ENCODE results near the gene SNX1.
"Not testable (repeated sequence)": the region's sequence is repeated elsewhere in the genome, so short reads cannot be mapped to it uniquely, and the experiment has no call there.

Gene SNX1

DNA sequence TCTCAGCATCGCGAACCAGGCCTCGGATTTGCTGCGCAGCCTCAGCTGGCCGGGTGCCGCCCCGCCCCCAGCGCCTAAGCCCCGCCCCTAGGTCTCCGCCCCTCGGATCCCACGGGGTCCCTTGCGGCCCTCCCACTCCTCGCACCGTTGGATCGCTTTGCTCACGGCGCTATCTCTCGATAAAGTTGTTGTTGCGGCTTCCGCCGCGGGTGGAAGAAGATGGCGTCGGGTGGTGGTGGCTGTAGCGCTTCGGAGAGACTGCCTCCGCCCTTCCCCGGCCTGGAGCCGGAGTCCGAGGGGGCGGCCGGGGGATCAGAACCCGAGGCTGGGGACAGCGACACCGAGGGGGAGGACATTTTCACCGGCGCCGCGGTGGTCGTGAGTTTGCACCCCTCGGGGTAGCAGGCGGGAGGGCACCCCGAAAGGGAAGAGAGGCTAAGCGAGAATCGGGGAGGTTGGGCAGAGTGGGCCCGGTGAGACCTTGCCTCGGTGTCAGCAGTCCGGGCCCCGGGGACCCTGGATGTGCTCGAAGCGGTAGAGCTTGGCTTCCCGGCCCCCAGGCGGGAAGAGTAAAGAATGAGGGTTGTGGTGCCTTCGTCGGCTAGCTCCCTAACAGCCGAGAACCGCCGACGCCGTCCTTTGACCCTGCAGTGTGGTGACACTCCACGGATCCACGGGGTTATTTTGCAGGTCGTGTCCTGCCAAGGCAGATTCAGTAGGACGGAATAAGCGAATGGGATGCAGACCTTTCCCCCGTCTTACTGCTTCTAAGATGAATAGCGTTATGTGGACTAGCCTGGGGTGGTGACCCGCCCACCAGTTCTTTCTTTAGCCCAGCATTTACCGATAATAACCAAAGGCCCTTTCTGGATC lies at the start of gene SNX1:
SNX1 (plus strand) TSS at position 188 of the 873 bp plus-strand sequence; CDS start at position 220, 32 bp downstream.
- DNase-seq (ENCODE audit: low read depth in 2 of 2), result peak; percentile 96 to 98

- DNase-seq (ENCODE audit: low read depth in 2 of 2), result peak; percentile 43 to 60
These were observed 49.2 kb upstream of the SNX1 start, which contains the start of gene DAPK2 for GRCh38 chr15:64046421-64047153. TSS of gene DAPK2 (minus strand) at chr15:64046485. CDS start at chr15:64040261, 6,224 bp downstream.

GRCh38 chr15:64048781-64049460 lies 46.9 kb upstream of the SNX1 start:
- DNase-seq (ENCODE audit: low read depth in 2 of 2), result no peak

GRCh38 chr15:64050281-64051092 lies 45.3 kb upstream of the SNX1 start:
- DNase-seq (ENCODE audit: low read depth in 2 of 2), result no peak

GRCh38 chr15:64051093-64051402 lies 44.7 kb upstream of the SNX1 start:
- DNase-seq (ENCODE audit: low read depth in 2 of 2), result no peak

DNA sequence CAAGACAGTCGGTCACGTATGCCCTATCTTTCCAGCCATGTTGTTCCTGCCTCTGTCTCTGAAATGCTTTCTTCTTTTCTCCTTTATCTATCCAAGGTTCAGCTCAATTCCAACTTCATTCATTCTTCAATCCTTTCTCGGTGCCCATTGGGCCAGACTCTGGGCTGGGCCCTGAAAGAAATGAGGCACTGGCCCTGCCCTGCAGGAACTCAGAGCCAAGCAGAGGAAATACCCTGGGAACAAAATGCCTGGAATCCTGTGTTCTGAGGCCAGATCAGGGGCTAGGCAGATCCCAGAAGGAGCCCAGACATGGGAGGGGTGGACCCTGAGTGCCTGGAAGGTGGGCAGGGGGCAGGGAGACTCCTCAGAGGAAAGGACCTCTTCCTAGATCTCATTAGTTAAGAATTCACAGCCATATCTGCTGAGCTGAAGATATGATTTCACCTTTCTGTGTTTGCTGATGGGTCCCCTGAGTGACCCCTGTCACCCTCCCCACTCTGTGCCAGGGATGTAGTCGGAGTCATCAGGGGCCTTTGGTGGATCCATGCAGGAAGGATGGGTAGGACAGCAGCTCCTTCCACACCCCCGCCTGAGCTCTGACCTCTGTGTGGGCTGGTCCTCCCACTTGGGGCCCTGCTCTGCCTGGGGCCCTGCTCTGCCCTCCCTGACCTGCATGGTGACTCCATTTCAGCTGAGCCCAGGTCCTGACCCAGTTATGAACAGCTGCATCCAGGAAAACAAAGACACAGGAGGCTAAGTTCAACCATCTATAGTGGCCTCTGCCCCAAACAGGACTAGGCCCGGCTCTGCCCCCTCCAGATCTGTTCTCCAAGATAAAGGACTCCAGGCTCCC lies 44.1 kb upstream of the SNX1 start:
- no peak for DNase-seq (ENCODE audit: low read depth in 2 of 2)

DNA sequence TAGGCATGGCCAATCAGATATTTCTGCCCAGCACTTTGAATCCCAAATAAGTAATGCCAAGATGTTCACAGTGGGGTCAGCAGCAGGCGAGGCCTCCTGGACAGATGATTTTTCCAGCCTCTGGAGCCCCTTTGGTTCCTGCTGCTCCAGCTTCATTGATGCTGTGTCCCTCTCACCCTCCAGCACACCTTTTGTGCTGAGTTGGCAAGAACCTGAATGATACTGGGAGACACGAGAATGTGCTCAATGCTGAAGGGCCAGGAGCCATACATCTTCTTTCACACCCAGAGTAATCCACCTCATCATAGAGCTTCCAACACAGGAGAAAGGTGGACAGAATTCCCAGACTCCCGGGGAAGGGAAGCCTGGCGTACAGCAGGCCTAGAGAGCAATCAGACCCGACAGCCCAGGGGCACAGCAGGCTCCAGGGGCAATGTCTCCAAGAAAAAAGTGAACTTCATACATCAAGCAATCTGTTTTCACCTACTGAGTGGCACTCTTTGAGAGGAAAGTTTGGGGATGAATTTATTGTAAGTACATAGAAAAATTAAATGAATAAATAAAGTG lies 42.8 kb upstream of the SNX1 start:
- no peak for DNase-seq (ENCODE audit: low read depth in 2 of 2)

- DNase-seq (ENCODE audit: low read depth in 2 of 2), result not testable (repeated sequence)
These were observed 42.1 kb upstream of the SNX1 start for GRCh38 chr15:64053674-64054073.

DNA sequence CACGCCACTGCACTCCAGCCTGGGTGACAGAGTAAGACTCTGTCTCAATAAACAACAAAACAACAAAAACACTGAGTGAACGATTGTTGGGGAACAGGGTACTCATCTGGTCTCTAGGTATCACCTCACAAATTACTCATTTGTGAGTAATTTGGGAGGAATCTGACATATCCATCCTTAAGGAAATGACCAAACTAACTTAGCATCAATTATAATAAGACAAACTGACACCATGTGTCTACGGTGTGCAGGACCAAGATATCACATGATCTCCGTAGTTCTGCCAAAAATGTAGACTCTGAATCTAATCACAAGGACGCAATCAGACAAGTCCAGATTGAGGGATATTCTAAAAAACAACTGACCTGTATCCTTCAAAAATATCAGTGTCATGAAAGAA lies 37.5 kb upstream of the SNX1 start:
- DNase-seq (ENCODE audit: low read depth in 2 of 2), result no peak

DNA sequence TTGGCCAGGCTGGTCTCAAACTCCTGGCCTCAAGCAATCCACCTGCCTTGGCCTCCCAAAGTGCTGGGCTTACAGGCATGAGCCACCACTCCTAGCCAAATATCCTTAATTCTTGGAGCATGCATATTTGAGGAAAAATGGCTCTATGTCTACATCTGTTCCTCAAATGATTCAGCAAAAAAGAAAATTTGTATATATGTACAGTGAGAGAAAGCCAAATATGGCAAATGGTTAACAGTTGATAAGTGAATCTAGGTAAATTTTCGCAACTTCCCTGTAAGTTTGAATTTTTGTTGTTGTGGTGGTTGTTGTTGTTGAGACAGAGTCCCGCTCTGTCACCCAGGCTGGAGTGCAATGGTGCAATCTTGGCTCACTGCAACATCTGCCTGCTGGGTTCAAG lies 36.7 kb upstream of the SNX1 start:
- DNase-seq (ENCODE audit: low read depth in 2 of 2), result not testable (repeated sequence)

DNA sequence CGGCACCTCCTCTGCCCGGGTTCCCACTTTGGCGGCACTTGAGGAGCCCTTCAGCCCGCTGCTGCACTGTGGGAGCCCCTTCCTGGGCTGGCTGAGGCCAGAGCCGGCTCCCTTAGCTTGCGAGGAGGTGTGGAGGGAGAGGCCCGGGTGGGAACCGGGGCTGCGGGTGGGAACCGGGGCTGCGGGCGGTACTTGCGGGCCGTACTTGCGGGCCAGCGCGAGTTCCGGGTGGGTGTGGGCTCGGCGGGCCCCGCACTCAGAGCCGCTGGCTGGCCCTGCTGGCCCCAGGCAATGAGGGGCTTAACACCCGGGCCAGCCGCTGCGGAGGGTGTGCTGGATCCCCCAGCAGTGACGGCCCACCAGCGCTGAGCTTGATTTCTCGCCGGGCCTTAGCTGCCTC lies 35.1 kb upstream of the SNX1 start:
- no peak for DNase-seq (ENCODE audit: low read depth in 2 of 2)

DNA sequence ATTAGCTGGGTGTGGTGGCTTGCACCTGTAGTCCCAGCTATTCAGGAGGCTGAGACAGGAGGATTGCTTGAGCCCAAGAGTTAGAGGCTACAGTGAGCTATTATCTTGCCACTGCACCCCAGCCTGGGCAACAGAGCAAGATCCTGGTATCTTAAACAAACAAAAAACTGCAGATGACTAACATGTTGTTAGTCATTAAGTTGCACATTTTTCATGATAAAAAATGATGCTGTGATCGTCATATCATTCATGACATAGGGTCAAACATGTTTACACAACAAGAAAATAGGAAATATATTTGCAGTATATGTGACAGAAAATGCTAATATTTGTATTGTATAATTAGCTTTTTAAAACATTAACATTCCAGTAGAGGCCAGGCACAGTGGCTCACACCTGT lies 29.3 kb upstream of the SNX1 start:
- DNase-seq (ENCODE audit: low read depth in 2 of 2), result no peak

DNA sequence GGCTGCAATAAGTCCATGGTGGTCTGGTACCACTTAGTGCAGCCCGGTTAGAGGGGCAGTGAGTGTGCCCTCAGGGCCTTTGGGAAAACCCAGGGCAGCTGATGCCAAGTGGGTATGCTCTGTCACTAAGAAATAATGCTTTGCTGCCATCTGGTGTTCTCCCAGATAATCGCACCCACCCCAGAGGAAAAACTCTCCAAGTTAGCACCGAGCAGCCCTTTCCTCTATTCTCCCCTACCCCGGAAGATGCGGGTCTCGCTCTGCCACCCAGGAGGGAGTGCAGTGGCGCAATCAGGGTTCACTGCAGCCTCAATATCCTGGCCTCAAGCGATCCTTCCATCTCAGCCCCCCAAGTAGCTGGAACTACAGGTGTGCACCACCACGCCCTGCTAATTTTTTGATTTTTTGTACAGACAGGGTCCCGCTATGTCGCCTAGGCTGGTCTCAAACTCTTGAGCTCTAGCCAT lies 28.2 kb upstream of the SNX1 start:
- peak; percentile 47 to 67 for DNase-seq (ENCODE audit: low read depth in 2 of 2)

DNA sequence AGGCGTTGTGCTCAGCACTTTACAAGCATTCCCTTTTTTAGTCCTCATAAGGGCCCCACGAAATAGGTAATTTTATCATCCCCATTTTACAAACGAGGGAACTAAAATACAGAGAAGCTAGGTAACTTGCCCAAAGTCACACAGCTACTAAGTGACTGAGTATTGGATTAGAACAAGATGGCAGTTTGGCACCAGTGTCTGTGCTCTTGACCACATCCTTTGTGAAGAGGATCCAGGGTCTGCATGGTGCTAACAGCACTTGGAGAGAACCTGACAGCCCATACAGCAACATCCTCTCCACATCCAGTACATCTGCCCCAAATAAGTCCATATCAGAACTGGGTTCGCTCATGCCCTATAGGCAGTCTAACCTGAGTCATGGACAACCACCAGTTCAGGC lies 27.6 kb upstream of the SNX1 start:
- no peak for DNase-seq (ENCODE audit: low read depth in 2 of 2)

GRCh38 chr15:64070106-64070505 lies 25.7 kb upstream of the SNX1 start:
- no peak for DNase-seq (ENCODE audit: low read depth in 2 of 2)

- DNase-seq (ENCODE audit: low read depth in 2 of 2), result no peak
These were observed 24.6 kb upstream of the SNX1 start for GRCh38 chr15:64070965-64071851.

DNA sequence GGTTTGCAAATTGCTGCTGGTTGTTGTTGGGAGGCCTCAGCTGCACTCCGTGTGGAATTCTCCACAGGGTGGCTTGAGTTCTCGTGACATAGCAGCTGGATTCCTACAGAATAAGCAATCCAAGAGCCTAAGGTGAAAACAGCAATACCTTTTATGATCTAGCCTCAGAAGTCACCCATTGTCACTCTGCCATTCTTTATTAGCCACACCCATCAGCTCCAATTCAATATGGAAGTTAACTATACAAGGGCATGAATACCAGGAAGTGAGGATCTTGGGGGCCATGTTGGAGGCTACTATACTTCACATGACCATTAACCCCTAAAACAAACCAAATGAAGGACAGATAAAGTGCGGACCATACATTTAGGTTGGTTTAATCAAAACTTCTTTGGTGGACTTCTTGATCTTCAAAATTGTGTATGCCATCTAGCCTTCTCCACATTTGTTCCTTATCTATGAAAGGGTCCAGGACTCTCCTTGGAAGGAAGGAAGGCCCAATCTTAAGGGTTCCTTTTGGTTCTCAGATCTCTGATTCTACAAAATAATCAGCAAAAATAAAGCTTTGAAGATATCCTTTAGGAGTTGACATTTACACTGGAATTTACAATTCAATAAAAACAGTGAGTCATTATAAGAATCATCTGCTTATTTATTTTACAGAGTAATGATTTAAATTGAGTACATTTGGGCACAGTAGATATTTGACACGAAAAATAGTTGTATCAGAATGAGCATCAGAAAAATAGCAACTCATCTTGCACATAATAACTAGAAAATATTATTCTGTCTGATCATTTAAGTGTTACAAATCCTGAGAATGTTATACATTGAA lies 23.6 kb upstream of the SNX1 start:
- no peak for DNase-seq (ENCODE audit: low read depth in 2 of 2)

- DNase-seq (ENCODE audit: low read depth in 2 of 2), result no peak
These were observed 23.0 kb upstream of the SNX1 start for GRCh38 chr15:64072812-64073211.
